Stimulated activated CD8-positive, alpha-beta memory T cell treated with anti-CD3 and anti-CD28 coated beads, Interleukin-7, amount 100 ng/mL, for 1 hour (primary cell): ENCODE data around the gene DECR2.
A peak's percentile ranks its signal among the peaks of the same experiment; 100 is the strongest.
"Not testable (repeated sequence)": the region's sequence is repeated elsewhere in the genome, so short reads cannot be mapped to it uniquely, and the experiment has no call there.

Source experiments
- DNase-seq, 2 donors: peaks; one replicate each; pipeline ENCODE4 v3.0.0-alpha.2; 2020; ENCODE audit warnings: low read depth in 2 of 2

Gene DECR2

DNA sequence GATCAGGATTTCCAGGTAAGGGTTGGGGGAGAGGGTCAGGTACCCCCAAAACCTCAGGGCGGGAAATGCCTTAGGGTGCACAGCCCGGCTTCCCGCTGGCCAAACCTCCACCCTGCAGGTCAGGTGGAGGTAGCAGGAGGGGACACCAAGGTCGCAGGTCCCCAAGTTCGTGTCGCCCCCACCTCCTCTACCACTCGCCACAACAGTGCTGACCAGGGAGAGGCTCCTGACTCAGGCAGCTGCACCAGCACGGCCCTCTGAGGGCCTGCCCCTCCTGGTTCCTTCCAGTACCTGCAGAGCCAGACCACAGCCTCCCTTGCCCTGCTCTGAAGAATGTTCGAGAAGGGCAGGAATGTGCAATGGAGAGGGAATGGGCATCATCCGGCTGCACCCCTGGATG is 35.2 kb upstream of the DECR2 start:
- no peak for DNase-seq

DNA sequence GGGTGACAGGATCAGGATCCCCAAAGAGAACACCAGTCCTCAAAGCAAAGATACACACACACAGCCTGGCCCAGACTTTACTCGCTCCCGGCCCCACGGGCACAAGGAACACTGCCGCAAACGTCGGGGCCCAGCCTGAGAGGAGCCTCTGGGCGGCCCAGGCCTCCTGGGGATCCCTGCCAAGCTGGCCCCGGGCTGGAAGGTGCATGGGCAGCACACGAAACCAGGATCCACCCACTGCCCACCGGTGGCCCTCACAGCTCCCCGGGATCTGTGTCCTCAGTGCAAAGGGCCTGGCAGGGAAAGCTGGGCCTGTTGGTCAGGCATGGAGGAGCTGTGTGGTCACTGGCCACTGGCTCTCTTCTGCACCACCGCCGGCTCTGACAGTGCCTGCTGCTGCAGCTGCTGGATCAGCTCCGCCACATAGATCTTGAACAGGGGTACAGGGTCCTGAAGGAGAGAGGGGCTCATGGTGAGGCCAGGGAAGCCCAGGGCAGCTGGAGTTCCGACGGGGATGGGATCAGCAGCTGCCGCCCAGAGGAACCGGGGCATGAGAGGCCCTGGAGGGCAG is 34.3 kb upstream of the DECR2 start:
- no peak for DNase-seq

- no peak for DNase-seq
Measured at GRCh38 chr16:368388-369158, 33.1 kb upstream of the DECR2 start.

GRCh38 chr16:369275-369865 is 32.3 kb upstream of the DECR2 start:
- DNase-seq, result no peak

GRCh38 chr16:369866-370436 is 31.7 kb upstream of the DECR2 start:
- no peak for DNase-seq

DNA sequence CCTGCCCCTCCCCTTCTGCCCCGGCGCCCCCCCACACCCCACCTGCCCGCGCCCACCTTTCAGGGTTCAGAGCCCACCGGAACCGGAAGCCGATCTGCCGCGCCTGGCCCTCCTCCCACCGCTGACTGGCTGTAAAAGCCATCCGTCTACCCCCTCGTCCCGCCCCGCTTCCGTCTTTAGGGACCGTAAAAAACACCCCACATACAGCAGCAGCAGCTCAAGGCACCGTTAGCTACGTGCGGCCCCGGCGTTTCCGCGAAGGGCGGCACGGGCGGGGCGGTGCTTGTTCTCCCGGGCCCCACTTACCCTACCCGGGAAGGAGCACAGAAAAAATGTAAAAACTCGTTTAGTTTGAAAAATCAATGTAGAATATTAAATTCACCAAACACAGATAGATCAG is 31.2 kb upstream of the DECR2 start, which contains the start of gene MRPL28:
Gene MRPL28, minus strand, starts transcription at position 96 of the 400 bp plus-strand sequence. CDS start 320 bp downstream, outside the sequence.
- peak; percentile 80 to 88 for DNase-seq

DNA sequence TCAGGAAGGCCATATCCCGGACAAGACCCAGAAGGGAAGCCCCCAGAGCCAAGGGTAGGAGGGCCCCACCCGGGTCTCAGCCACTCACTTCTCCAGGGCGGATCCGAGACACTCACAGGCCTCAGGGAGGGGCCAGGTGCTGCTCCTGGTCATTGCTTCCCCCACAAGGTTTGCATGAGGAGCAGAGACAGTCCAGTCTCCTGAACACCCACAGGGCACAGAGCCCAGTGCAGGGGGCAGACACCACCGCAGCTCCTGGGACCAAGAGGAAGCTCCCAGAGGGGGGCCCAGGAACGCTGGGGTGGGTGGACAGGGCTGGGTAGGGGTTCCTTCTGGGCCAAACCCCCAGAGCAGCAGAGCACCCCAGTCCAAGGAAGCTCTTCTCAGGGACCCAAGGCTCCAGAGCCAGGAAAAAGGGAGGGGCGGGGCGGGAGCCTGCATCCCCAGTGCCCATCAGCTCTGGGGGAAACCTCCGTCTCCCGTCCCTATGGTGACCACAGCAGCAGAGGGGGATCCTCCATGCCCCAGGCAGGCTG is 30.6 kb upstream of the DECR2 start:
- no peak for DNase-seq

- DNase-seq, result no peak
Measured at GRCh38 chr16:371515-372301, 30.0 kb upstream of the DECR2 start.

GRCh38 chr16:372302-372983 is 29.2 kb upstream of the DECR2 start:
- DNase-seq, result no peak

DNA sequence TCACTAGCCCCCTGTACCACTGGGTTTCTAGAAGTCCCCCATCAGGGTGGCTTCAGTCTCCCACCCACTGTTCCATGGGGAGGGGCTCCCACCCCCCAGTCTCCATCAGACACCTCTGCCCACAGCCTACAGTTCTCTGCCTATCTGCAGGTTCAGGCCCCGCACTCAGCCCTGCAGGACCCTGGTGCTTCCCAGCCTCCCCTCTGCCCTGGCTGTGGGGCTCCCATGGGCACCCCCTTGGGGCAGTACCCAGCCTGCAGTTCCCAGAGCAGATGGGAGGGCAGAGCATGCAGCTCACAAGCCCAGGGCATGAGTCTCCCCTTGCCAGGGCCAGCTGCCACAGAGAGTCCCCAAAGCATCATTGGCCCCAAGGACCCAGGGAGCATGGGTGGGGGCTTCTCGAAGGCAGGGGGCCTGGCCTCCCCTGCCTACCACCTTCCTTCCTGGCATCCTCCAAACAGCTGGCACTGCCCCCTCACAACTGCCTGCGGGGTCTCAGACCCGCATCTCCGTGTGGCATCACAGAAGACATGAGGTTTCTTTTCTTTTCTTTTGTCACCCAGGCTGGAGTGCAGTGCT is 28.6 kb upstream of the DECR2 start:
- DNase-seq, result no peak

DNA sequence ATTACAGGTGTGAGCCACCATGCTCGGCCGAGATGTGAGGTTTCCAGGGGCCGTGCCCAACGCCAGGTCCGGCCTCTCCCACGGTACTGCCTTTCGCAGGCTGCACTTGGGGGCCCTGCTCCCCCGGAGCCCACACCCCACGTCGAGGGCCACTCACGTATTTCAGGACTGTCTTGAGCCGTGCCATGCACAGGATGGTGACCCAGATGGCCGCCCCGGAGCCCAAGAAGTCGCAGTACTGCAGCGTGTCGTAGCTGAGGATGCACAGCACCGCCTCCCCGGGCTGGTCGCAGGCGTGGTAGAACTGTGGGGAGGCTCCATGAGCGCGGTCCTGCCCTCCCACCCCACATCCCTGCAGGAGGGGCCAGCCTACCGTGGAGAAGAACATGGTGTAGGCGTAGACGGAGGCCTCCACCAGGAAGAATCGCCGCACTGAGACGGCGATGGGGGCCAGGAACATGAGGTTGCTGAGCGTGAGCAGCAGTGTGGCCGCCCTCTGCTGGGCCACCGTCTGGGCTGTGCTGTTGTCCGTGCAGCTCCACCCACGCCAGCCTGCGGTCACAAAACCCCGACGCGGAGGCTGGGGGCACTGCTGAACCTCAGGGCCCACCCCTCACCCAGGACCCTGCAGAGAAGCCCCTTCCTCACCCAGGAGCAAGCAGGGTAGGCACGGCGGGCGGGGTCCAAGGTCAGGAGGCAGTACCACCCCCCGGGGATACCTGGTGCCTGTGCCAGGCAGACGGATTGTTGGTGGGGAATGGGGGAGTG is 27.7 kb upstream of the DECR2 start:
- no peak for DNase-seq

DNA sequence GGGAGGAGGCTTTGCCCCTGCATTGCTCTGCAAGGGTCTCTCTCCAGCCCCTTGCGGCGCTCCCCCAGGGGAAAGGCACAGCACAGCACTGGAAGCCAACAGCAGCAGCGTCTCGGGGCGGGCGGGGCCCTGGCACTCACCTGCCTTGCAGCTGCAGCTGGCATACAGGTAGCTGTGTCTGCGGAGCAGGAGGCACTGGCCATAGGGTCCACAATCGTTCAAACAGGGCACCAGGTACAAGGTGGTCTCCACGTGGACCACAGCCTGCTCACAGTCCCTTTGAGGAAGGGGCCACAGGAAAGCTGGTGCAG is 27.1 kb upstream of the DECR2 start:
- no peak for DNase-seq

DNA sequence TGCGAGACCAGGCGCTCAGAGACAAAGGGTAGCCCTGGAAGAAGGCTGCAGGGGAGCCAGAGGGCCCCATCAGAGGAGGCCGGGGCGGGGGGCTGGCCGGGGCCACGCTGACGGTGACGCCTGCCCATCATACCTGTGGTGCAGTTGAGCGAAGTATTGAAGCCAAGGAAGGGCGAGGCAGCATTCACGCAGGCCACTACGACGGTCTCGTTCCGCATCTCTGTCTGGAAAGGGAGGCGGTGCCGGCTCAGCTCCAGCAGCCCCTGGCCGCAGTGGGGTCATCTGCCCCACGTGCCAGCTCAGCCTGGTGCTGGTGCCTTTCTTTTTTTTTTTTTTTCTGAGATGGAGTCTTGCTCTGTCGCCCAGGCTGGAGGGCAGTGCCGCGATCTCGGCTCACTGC is 26.5 kb upstream of the DECR2 start:
- no peak for DNase-seq

DNA sequence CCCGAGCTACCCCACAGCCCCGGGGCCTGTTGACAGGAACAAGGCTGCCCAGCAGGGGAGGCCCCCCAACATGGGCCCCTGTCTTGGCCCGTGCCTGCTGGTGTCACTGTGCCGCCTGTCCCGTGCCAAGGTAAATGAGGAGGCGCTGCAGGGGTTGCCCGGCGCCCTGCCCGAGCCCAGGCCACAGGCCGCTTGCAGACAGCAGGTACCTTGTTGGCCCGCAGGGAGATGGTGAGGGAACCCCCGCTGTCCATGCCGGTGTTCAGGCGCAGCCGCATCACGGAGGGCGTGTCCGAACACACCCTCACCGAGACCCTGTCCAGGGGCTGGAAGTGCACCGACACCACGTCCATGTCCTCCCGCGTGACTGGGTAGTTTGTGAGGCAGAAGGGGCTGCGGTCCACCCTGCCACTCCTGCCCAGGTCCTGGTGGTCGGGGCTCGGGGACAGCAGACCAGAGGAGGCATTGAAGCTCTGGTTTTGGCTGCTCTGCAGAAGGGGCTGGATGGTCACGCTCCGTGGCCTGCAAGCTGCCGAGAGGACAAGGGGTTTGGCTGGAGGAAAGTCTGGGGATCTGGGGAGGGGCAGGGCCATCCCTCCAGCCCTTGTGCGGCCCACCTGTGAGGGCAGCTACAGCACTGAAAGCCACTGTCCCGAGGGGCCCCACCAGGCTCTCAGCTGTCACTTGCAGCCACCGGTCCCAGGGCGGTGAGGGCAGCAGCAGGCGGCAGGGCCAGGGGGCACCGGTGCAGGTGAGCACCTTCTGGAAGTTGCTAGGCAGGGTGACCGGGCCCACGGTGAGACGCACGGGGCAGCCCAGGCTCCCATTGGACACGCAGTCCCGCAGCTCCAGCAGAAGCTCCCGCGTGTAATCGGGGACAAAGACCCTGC is 25.5 kb upstream of the DECR2 start:
- no peak for DNase-seq

- DNase-seq, result no peak
Measured at GRCh38 chr16:376817-377418, 24.8 kb upstream of the DECR2 start.

DNA sequence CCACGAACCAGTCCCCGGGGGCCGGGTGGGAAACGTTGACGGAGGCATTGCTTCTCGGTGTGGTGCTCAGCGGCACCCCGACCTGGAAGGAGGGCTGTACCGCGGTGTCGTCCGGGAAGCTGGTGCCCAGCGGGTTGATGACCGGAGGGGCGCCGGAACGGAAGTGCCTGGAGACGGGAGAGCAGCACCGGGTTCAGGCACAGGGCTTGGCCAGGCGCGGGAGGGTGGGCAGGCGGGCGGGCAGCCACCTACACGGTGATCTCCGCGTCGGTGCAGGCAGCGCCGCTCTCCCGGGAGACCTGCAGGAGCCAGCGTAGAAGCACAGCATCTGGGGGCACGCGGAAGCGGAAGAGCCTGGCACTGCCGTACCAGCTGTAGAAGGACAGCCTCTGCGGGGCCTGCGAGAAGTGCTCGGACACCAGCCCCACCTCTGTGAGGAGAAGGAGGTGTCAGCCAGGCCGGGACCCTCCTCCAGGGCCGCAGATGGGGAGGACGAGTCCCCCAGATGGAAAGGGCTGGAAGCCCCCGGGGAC is 24.2 kb upstream of the DECR2 start:
- no peak for DNase-seq

- not testable (repeated sequence) for DNase-seq
Measured at GRCh38 chr16:378113-378820, 23.4 kb upstream of the DECR2 start.

GRCh38 chr16:378821-379182 is 22.9 kb upstream of the DECR2 start:
- DNase-seq, result no peak
